ENCODE measurements around the gene NUCB1.

Gene NUCB1

DNA sequence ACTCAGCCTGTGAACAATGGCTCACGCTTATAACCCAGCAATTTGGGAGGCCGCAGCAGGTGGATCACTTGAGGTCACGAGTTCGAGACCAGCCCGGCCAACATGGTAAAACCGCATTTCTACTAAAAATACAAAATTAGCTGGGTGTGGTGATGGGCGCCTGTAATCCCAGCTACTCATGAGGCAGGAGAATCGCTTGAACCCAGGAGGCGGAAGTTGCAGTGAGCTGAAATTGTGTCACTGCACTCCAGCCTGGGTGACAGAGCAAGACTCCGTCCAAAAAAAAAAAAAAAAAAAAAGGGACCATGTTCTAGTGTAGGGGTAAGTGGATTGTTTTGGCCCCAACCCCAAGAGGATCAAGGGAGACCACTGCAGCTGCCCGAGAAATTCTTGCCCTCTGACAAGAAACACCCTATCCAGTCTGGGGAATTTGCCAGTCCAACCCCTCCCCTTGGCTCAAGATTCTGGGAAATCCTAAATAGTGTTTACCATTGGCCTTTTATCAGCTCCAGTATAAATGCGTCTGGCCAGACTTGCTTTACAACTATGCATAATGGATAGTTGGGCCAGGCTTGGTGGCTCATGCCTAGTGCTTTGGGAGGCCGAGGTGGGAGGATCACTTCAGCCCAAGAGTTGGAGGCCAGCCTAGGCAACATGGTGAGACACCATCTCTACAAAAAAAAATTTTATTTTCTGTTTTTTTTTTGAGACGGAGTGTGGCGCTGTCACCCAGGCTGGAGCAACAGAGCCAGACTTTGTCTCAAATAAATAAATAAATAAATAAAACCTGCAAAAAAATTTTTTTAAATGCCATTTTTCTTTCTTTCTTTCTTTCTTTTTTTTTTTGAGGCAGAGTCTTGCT, 28.3 kb downstream of the NUCB1 start:
- Mint-ChIP-seq H3K36me3 (ENCODE audit: low read depth) (no peaks in the 10 kb centered on the region), H3K4me1 (ENCODE audit: low read depth) (peaks cover 7% of the 10 kb centered on the region), H3K27ac (no peak overlapping the region), H3K4me3 (no peak overlapping the region), H3K27me3 (peaks cover 3% of the 10 kb centered on the region), H3K9me3 (no peaks in the 10 kb centered on the region)

DNA sequence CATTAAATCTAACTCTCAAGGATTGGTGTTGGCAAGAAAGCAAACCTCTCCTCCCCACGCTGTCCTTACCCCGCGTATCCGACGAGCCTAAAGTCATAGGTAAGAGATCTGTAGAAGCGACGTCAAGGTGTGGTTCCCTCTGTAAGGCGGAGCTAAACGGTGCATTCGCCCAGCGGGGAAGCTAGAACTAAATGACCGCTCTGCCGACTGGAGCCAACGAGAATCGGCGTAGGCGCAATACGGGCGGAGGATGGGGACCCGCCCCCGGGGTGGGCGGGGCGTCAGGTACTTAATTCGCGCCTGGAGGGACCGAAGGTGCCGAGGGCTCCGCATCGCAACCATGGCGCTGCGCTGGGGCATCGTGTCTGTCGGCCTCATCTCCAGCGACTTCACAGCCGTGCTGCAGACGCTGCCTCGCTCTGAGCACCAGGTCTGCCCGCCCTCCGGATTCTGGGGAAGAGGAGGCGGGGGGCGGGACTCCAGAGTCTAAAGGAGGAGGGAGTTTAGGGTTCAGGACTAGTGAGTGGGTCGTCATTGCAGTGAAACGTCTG, 33.3 kb downstream of the NUCB1 start, which contains the start of gene DHDH:
TSS of gene DHDH (plus strand) at position 318 of the 551 bp plus-strand sequence. CDS start at position 341, 23 bp downstream.
- H3K27ac Mint-ChIP-seq: no peak within 1 kb of the TSS
- H3K36me3 Mint-ChIP-seq (ENCODE audit: low read depth): no peaks in the 10 kb centered on the region
- peaks cover 10% of the 10 kb centered on the region for H3K27me3 Mint-ChIP-seq
- peaks cover 8% of the 10 kb centered on the region for H3K4me1 Mint-ChIP-seq (ENCODE audit: low read depth)
- H3K4me3 Mint-ChIP-seq: peak within 1 kb of the TSS; percentile 72
- no peaks in the 10 kb centered on the region for H3K9me3 Mint-ChIP-seq

DNA sequence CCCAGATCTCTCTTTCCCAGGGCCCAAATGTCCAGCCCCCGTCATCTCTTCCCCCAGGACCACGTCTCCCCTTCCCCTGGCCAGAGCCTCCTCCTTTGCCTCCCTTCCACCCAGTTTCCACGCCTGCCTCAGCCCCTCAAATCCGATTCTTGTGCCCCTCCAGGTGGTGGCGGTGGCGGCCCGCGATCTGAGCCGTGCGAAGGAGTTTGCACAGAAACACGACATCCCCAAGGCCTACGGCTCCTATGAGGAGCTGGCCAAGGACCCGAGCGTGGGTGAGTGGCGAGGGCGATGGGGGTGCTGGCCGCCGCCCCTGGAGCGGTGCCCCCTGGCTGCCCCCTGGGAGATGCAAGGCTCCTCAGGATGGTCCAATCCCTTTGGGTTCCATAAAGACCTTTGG, 34.7 kb downstream of the NUCB1 start:
- Mint-ChIP-seq H3K36me3 (ENCODE audit: low read depth) (no peaks in the 10 kb centered on the region), H3K27me3 (peaks cover 10% of the 10 kb centered on the region), H3K9me3 (no peaks in the 10 kb centered on the region), H3K4me1 (ENCODE audit: low read depth) (peaks cover 8% of the 10 kb centered on the region), H3K4me3 (peak overlapping the region; percentile 1), H3K27ac (no peak overlapping the region)

DNA sequence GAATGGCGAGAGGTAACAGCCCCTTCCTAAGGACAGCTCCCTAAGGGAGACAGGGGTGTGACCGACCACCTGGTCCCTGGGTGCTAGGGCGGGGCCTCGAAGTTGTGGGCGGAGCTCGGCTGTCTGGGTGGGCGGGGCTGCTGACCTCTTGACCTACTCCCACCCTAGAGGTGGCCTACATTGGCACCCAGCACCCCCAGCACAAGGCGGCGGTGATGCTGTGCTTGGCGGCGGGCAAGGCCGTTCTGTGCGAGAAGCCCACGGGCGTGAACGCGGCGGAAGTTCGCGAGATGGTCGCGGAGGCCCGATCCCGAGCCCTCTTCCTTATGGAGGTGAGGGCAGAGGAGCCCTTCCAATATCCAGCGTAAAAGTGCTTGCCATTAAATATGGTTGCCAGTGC, 35.8 kb downstream of the NUCB1 start:
- no peaks in the 10 kb centered on the region for H3K9me3 Mint-ChIP-seq
- no peak overlapping the region for H3K27ac Mint-ChIP-seq
- no peaks in the 10 kb centered on the region for H3K36me3 Mint-ChIP-seq (ENCODE audit: low read depth)
- H3K4me1 Mint-ChIP-seq (ENCODE audit: low read depth): peaks cover 8% of the 10 kb centered on the region
- H3K27me3 Mint-ChIP-seq: peaks cover 10% of the 10 kb centered on the region
- H3K4me3 Mint-ChIP-seq: no peak overlapping the region

DNA sequence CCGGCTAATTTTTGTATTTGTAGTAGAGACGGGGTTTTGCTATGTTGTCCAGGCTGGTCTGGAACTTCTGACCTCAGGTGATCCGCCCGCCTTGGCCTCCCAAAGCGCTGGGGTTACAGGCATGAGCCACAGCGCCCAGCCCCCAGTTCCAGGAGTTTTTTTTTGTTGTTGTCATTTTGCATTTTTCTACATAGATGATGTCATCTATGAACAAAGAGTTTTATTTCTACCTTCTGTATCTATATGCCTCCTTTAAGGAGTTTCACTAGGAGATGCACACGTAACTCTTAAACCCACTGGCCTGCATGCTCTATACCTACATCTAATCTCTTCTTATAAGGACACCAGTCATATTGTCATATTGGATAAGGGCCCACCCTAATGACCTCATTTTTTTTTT, 38.1 kb downstream of the NUCB1 start:
- H3K27me3 Mint-ChIP-seq: peaks cover 8% of the 10 kb centered on the region
- H3K4me3 Mint-ChIP-seq: no peak overlapping the region
- H3K9me3 Mint-ChIP-seq: no peaks in the 10 kb centered on the region
- H3K4me1 Mint-ChIP-seq (ENCODE audit: low read depth): peaks cover 7% of the 10 kb centered on the region
- H3K27ac Mint-ChIP-seq: no peak overlapping the region
- H3K36me3 Mint-ChIP-seq (ENCODE audit: low read depth): no peaks in the 10 kb centered on the region

DNA sequence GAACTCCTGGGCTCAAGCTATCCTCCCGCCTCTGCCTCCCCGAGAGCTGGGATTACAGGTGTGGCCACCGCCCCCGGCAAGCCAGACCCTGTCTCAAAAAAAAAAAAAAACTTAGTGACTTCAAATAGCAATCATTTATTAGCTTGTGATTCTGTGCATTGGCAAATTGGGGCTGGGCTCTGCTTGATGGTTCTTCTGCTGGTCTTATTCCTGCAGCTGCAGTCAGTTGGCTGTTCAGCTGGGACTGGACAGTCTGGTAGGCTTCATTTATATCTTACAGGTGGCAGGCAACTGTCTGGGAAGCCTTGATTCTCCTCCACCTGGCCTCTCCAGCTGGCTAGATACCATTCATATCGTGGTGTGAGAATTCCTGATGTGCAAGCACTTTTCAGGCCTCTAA, 40.8 kb downstream of the NUCB1 start:
- no peaks in the 10 kb centered on the region for H3K27me3 Mint-ChIP-seq
- no peaks in the 10 kb centered on the region for H3K4me1 Mint-ChIP-seq (ENCODE audit: low read depth)
- no peaks in the 10 kb centered on the region for H3K36me3 Mint-ChIP-seq (ENCODE audit: low read depth)
- no peaks in the 10 kb centered on the region for H3K9me3 Mint-ChIP-seq
- H3K27ac Mint-ChIP-seq: no peak overlapping the region
- H3K4me3 Mint-ChIP-seq: no peak overlapping the region

DNA sequence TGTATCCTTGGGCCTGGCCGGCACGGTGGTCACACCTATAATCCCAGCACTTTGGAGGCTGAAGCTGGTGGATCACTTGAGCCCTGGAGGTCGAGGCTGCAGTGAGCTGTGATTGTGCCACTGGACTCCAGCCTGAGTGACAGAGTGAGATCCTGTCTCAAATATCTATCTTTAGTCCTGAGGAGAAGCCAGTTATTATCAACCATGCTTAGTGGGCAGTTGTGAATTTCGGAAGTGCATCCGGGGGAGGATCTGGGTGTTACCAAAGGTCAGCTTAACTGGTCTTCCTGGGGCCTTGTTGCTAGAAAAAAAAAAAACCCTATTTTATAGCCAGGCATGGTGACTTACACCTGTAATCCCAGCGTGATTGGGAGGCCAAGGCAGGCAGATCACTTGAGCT, 43.0 kb downstream of the NUCB1 start:
- Mint-ChIP-seq H3K27ac (no peak overlapping the region), H3K9me3 (no peaks in the 10 kb centered on the region), H3K4me1 (ENCODE audit: low read depth) (no peaks in the 10 kb centered on the region), H3K27me3 (no peaks in the 10 kb centered on the region), H3K36me3 (ENCODE audit: low read depth) (no peaks in the 10 kb centered on the region), H3K4me3 (no peak overlapping the region)

DNA sequence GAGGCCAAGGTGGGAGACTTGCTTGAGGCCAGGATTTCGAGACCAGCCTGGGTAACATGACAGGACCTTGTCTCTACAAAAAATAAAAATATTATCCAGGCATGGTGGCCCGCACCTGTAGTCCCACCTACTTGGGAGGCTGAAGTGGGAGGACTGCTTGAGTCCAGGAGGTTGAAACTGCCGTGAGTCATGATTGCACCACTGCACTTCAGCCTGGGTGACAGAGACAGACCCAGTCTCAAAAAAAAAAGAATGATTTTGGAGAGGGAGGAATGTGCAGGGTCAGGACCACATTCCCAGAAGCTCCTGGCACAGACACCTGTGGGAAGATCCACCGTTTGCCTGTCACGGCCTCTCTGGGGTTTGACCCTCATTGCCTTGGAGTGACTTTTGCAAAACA, 45.3 kb downstream of the NUCB1 start:
- no peaks in the 10 kb centered on the region for H3K9me3 Mint-ChIP-seq
- H3K27me3 Mint-ChIP-seq: no peaks in the 10 kb centered on the region
- H3K4me1 Mint-ChIP-seq (ENCODE audit: low read depth): no peaks in the 10 kb centered on the region
- H3K27ac Mint-ChIP-seq: no peak overlapping the region
- H3K4me3 Mint-ChIP-seq: no peak overlapping the region
- no peaks in the 10 kb centered on the region for H3K36me3 Mint-ChIP-seq (ENCODE audit: low read depth)

DNA sequence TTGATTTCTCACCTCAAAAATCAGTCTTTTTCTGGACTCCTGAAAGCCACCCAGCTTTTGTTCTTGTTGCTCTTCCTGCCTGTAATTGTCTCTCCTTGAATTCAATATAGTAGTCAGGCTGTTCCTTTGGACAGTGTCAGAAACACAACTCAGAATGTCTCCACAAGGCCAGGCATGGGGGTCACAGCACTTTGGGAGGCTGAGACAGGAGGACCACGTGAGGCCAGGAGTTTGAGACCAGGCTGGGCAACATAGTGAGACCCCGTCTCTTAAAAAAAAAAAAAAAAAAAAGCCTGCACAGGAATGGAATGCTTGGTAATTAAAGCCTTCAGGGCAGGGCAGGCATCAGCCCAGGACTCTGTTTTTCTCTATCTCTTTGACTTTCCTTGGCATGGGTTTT, 45.7 kb downstream of the NUCB1 start:
- H3K27me3 Mint-ChIP-seq: no peaks in the 10 kb centered on the region
- H3K27ac Mint-ChIP-seq: no peak overlapping the region
- H3K9me3 Mint-ChIP-seq: no peaks in the 10 kb centered on the region
- H3K4me3 Mint-ChIP-seq: no peak overlapping the region
- H3K4me1 Mint-ChIP-seq (ENCODE audit: low read depth): no peaks in the 10 kb centered on the region
- no peaks in the 10 kb centered on the region for H3K36me3 Mint-ChIP-seq (ENCODE audit: low read depth)

DNA sequence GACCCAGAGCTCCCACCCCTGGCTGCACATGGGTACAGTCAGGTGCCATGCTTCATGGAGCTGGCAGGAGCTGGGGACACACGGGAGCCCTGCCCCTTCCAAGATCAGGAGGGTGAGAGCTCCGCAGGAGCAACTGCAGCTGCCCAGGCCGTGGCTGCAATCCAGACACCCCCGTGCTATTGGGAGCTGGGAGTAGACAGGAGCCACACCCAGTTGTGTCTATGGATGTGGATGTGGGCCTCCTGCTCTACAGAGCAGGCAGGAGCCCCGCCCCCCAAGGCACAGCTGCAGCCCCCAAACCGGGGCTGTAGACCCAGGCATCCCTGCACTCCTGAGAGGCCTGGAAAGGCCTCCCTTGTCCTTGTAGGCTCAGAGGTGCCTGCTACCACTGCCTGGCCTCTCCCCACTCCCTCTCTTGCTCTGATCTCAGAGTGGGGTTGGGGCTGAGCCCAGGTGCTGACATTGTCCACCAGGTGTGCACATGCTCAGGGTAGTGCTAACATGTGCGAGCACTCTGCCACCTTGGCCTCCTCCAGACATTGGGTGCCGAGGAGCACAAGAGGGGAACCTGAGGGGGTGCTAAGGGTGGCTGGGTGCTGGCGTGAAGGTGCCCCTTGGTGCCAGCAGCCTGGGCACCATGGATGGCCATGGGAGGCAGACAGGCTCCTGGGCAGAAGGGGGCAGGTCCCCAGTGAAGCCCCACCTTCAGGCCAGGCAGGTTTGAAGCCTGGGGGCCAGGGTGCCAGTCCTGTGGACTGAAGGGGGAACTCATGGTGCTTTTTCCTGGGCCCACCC, 46.5 kb downstream of the NUCB1 start:
- no peaks in the 10 kb centered on the region for H3K27me3 Mint-ChIP-seq
- H3K4me1 Mint-ChIP-seq (ENCODE audit: low read depth): no peaks in the 10 kb centered on the region
- no peak overlapping the region for H3K4me3 Mint-ChIP-seq
- H3K9me3 Mint-ChIP-seq: no peaks in the 10 kb centered on the region
- H3K36me3 Mint-ChIP-seq (ENCODE audit: low read depth): no peaks in the 10 kb centered on the region
- no peak overlapping the region for H3K27ac Mint-ChIP-seq

DNA sequence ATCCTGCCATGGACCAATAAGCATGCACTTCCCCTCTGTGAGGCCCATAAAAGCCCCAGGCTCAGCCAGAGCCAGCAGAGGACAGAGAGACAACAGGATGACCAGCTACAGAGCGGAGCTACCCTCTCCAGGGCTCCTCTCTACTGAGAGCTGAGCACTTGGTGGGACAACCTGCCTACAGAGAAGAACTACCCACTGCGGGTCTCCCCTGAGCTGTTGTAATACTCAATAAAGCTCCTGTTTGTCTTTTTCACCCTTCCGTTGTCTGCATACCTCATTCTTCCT, 47.1 kb downstream of the NUCB1 start:
- Mint-ChIP-seq H3K4me1 (ENCODE audit: low read depth) (no peaks in the 10 kb centered on the region), H3K36me3 (ENCODE audit: low read depth) (no peaks in the 10 kb centered on the region), H3K9me3 (no peaks in the 10 kb centered on the region), H3K27ac (no peak overlapping the region), H3K27me3 (no peaks in the 10 kb centered on the region), H3K4me3 (no peak overlapping the region)

DNA sequence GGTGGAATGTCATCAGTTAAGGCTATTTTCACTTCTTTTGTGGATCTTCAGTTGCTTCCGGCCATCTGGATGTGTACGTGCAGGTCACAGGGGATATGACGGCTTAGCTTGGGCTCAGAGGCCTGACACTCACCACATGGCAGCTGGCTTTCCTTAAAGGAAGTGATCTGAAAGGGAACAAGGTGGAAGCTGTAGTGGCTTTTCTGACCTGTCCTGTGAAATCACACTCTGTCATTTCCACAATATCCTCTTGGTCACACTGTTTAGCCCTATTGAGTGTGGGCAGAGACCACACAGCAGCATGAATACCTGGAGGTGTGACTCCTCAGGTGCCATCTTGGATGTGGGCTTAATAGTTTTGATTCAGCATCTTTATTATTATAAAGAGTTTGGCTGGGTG, 50.0 kb downstream of the NUCB1 start:
- H3K9me3 Mint-ChIP-seq: no peaks in the 10 kb centered on the region
- H3K36me3 Mint-ChIP-seq (ENCODE audit: low read depth): no peaks in the 10 kb centered on the region
- H3K27ac Mint-ChIP-seq: no peak overlapping the region
- peaks cover 4% of the 10 kb centered on the region for H3K4me1 Mint-ChIP-seq (ENCODE audit: low read depth)
- no peaks in the 10 kb centered on the region for H3K27me3 Mint-ChIP-seq
- no peak overlapping the region for H3K4me3 Mint-ChIP-seq

DNA sequence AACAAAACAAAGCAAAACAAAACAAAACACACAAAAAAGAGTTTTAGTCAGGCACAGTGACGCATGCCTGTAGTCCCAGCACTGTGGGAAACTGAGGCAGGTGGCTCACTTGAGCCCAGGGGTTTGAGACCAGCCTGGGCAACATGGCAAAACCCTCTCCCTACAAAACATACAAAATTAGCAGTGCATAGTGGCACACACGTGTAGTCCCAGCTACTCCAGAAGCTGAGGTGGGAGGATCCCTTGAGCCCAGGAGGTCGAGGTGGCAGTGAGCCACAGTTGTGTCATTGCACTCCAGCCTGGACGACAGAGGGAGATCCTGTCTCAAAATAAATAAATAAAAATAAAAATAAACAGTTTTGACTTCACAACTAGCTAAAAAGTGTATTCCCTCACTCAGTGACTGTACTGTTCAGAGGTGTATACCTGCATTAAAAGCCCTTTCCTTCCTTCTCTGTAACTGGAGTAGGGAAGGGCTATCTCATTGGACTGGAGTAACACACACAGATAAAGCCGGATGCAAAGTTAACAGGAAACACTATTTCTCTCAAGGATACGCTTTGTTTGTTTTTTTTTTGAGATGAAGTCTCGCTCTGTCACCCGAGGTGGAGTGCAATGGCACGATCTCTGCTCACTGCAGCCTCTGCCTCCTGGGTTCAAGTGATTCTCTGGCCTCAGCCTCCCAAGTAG, 50.9 kb downstream of the NUCB1 start:
- H3K4me3 Mint-ChIP-seq: no peak overlapping the region
- H3K36me3 Mint-ChIP-seq (ENCODE audit: low read depth): peaks cover 2% of the 10 kb centered on the region
- H3K27ac Mint-ChIP-seq: no peak overlapping the region
- H3K27me3 Mint-ChIP-seq: no peaks in the 10 kb centered on the region
- H3K9me3 Mint-ChIP-seq: no peaks in the 10 kb centered on the region
- H3K4me1 Mint-ChIP-seq (ENCODE audit: low read depth): peaks cover 12% of the 10 kb centered on the region

DNA sequence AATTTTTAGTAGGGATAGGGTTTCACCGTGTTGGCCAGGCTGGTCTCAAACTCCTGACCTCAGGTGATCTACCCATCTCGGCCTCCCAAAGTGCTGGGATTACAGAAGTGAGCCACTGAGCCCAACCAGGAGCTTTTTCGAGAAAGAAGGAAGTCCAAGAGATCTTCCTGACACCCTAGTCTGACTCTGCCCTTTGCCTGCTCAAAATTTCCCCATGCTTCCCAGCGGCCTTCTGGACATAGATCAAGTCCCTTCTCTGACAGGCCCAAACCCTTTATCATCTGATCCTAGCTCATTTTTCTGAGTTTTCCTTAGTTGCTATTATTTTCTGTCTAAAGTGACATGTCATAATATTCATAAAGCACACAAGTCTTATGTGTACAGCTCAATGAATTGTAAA, 53.0 kb downstream of the NUCB1 start:
- Mint-ChIP-seq H3K4me3 (no peak overlapping the region), H3K27me3 (no peaks in the 10 kb centered on the region), H3K9me3 (no peaks in the 10 kb centered on the region), H3K36me3 (ENCODE audit: low read depth) (peaks cover 20% of the 10 kb centered on the region), H3K27ac (no peak overlapping the region), H3K4me1 (ENCODE audit: low read depth) (peaks cover 26% of the 10 kb centered on the region)

Data from stimulated activated naive CD8-positive, alpha-beta T cell treated with anti-CD3 and anti-CD28 coated beads, Interleukin-15, Interleukin-2, amounts not matched to agents 100 ng/mL and 50 ng/mL, for 24 hours (primary cell).